Renal cortex interstitium (tissue), 3 donors: ENCODE results near the gene TEX261. TPM values are rescaled to one million over a fixed set of nuclear protein-coding genes. Genes with fewer than 3 reads are reported as not detected.

Experiments used
- polyA plus RNA-seq, 3 donors: library from polyadenylated mRNA; unstranded; fragments of 120-200 nt; gene quantifications; one replicate each; pipeline ENCODE4 v1.2.1, GENCODE V29; 2013; ENCODE audit not compliant: insufficient read length in 3 of 3

TEX261 gene
- polyA plus RNA-seq, 3 donors, result 49.8 to 55.9 (median 52.1) TPM

Other genes with a start within 250 kb of the TEX261 start
- 1 to 10 TPM; 6.0 to 8.3 (median 6.2) TPM for gene ADD2, start 226.7 kb downstream of the TEX261 start, polyA plus RNA-seq
- not detected for gene FIGLA, start 204.2 kb downstream of the TEX261 start, polyA plus RNA-seq
- gene CLEC4F, start 174.3 kb downstream of the TEX261 start, polyA plus RNA-seq, result under 1 TPM in 2 of 3 donors, not detected in 1; 0.04 to 0.09 TPM
- gene CD207, start 159.1 kb downstream of the TEX261 start, polyA plus RNA-seq, result under 1 TPM in 1 of 3 donors, not detected in 2; 0.09 TPM
- gene VAX2, start 94.3 kb downstream of the TEX261 start, polyA plus RNA-seq, result 1 to 10 TPM in 2 of 3 donors, under 1 TPM in 1; 0.39 to 1.3 (median 1.2) TPM
- gene ATP6V1B1, start 59.0 kb downstream of the TEX261 start, polyA plus RNA-seq, result 10 to 100 TPM; 52.2 to 78.1 (median 70.7) TPM
- 1 to 10 TPM in 1 of 3 donors, under 1 TPM in 2; 0.75 to 1.6 (median 0.90) TPM for gene ANKRD53, start 16.2 kb downstream of the TEX261 start, polyA plus RNA-seq
- 100 to 1,000 TPM in 1 of 3 donors, 10 to 100 TPM in 2; 75.4 to 113 (median 94.7) TPM for gene NAGK, start 73.8 kb upstream of the TEX261 start, polyA plus RNA-seq
- gene MCEE, start 135.4 kb upstream of the TEX261 start, polyA plus RNA-seq, result 10 to 100 TPM; 22.5 to 26.1 (median 23.4) TPM
- gene MPHOSPH10, start 135.8 kb upstream of the TEX261 start, polyA plus RNA-seq, result 10 to 100 TPM; 44.2 to 52.3 (median 45.5) TPM
- gene PAIP2B, start 232.2 kb upstream of the TEX261 start, polyA plus RNA-seq, result 10 to 100 TPM; 18.8 to 22.5 (median 18.9) TPM